Limb (tissue), 2 donors: ENCODE results near the gene DMD.
"Not testable (repeated sequence)": the region's sequence is repeated elsewhere in the genome, so short reads cannot be mapped to it uniquely, and the experiment has no call there.

Experiments used
- DNase-seq, 2 donors: peaks; one replicate each; pipeline ENCODE4 v3.0.0-alpha.2; 2016; ENCODE audit errors: extremely low spot score in 2 of 2

DMD gene

GRCh38 chrX:31633349-31633748 is 1578.0 kb downstream of the DMD start:
- no peak for DNase-seq

- DNase-seq: no peak
Observed at GRCh38 chrX:31629195-31629594, 1582.2 kb downstream of the DMD start.

- DNase-seq: no peak
Observed at GRCh38 chrX:31609130-31609529, 1602.2 kb downstream of the DMD start.

- no peak for DNase-seq
Observed at GRCh38 chrX:31608638-31609037, 1602.7 kb downstream of the DMD start.

- no peak for DNase-seq
Observed at GRCh38 chrX:31606771-31607170, 1604.6 kb downstream of the DMD start.

- no peak for DNase-seq
Observed at GRCh38 chrX:31604629-31605221, 1606.6 kb downstream of the DMD start.

- DNase-seq: no peak
Observed at GRCh38 chrX:31603411-31604120, 1607.8 kb downstream of the DMD start.

- no peak for DNase-seq
Observed at GRCh38 chrX:31600823-31601222, 1610.5 kb downstream of the DMD start.

- no peak for DNase-seq
Observed at GRCh38 chrX:31593353-31593752, 1618.0 kb downstream of the DMD start.

- no peak for DNase-seq
Observed at GRCh38 chrX:31591355-31591754, 1620.0 kb downstream of the DMD start.

GRCh38 chrX:31590581-31591114 is 1620.7 kb downstream of the DMD start:
- DNase-seq: no peak

GRCh38 chrX:31589503-31589902 is 1621.8 kb downstream of the DMD start:
- DNase-seq: no peak

- DNase-seq: no peak
Observed at GRCh38 chrX:31588355-31588754, 1623.0 kb downstream of the DMD start.

GRCh38 chrX:31583892-31584291 is 1627.5 kb downstream of the DMD start:
- DNase-seq: not testable (repeated sequence)

- no peak for DNase-seq
Observed at GRCh38 chrX:31580726-31581125, 1630.6 kb downstream of the DMD start.

GRCh38 chrX:31580227-31580626 is 1631.1 kb downstream of the DMD start:
- DNase-seq: no peak

GRCh38 chrX:31572360-31572759 is 1639.0 kb downstream of the DMD start:
- no peak for DNase-seq

GRCh38 chrX:31570658-31571057 is 1640.7 kb downstream of the DMD start:
- no peak for DNase-seq

GRCh38 chrX:31563792-31564191 is 1647.6 kb downstream of the DMD start:
- no peak for DNase-seq

GRCh38 chrX:31555506-31555905 is 1655.8 kb downstream of the DMD start:
- DNase-seq: no peak

- no peak for DNase-seq
Observed at GRCh38 chrX:31551913-31552312, 1659.4 kb downstream of the DMD start.

GRCh38 chrX:31550158-31550557 is 1661.2 kb downstream of the DMD start:
- DNase-seq: no peak

- no peak for DNase-seq
Observed at GRCh38 chrX:31547816-31548215, 1663.5 kb downstream of the DMD start.
